Smooth muscle cell (in vitro differentiated cells): Measurements from ENCODE around the gene HADH. TPM values are rescaled to one million over a fixed set of nuclear protein-coding genes. Genes with fewer than 3 reads are reported as not detected.
"Not testable (repeated sequence)": the region's sequence is repeated elsewhere in the genome, so short reads cannot be mapped to it uniquely, and the experiment has no call there.

ENCODE experiments used
- DNase-seq: peaks from one replicate; lab custom pipeline; 2025; ENCODE audit not compliant: unreplicated experiment; lab: John Stamatoyannopoulos, UW
- H2AFZ ChIP-seq: fragments of 200-600 bp; sonication (generic); 2 replicates; pipeline ENCODE4 v1.6.0; 2016; ENCODE audit warnings: antibody characterized with exemption, low read depth, mild to moderate bottlenecking
- H3F3A ChIP-seq: fragments of 200-600 bp; sonication (generic); 2 replicates; pipeline ENCODE4 v1.6.0; 2017; ENCODE audit warnings: antibody characterized with exemption, low read depth
- H3K27ac ChIP-seq: fragments of 200-600 bp; sonication (generic); 2 replicates; pipeline ENCODE4 v1.5.1; 2016; ENCODE audit warnings: low read depth, mild to moderate bottlenecking
- H3K27me3 ChIP-seq: fragments of 200-600 bp; sonication (generic); 2 replicates; pipeline ENCODE4 v1.6.1; 2016; ENCODE audit warnings: low read depth, mild to moderate bottlenecking
- H3K36me3 ChIP-seq: fragments of 200-600 bp; sonication (generic); 2 replicates; pipeline ENCODE4 v1.5.1; 2016; ENCODE audit warnings: low read depth
- H3K4me1 ChIP-seq: fragments of 200-600 bp; sonication (generic); 2 replicates; pipeline ENCODE4 v1.5.1; 2016; ENCODE audit warnings: low read depth
- H3K4me2 ChIP-seq: fragments of 200-600 bp; sonication (generic); 2 replicates; pipeline ENCODE4 v1.6.0; 2016; ENCODE audit warnings: mild to moderate bottlenecking
- H3K4me3 ChIP-seq: fragments of 200-600 bp; sonication (generic); 2 replicates; pipeline ENCODE4 v1.5.1; 2016; ENCODE audit warnings: mild to moderate bottlenecking
- H3K79me2 ChIP-seq: fragments of 200-600 bp; sonication (generic); 2 replicates; pipeline ENCODE4 v1.6.0; 2016; ENCODE audit warnings: low read depth, mild to moderate bottlenecking
- H3K9ac ChIP-seq: fragments of 200-600 bp; sonication (generic); 2 replicates; pipeline ENCODE4 v1.6.0; 2016; ENCODE audit warnings: low read depth
- H3K9me3 ChIP-seq: fragments of 200-600 bp; sonication (generic); replicated peaks from 2 replicates; pipeline ENCODE4 v1.5.1; 2016; ENCODE audit warnings: low read depth
- H4K20me1 ChIP-seq: fragments of 200-600 bp; sonication (generic); 2 replicates; pipeline ENCODE4 v1.6.0; 2016; ENCODE audit warnings: low read depth
- CTCF ChIP-seq: fragments of 200-600 bp; sonication (generic); IDR thresholded peaks from 2 replicates; pipeline ENCODE4 v1.5.1; 2017; ENCODE audit warnings: borderline replicate concordance, mild to moderate bottlenecking, antibody characterized with exemption; ENCODE audit not compliant: insufficient read depth, poor library complexity, severe bottlenecking
- WGBS: methylation state at CpG from one replicate; pipeline ENCODE4 v1.1.7; 2016; ENCODE audit warnings: low lambda C conversion rate; 5-methylcytosine and 5-hydroxymethylcytosine counted together
- polyA plus RNA-seq: library from polyadenylated mRNA; unstranded; fragments of >200 nt; fragmentation: Nextera tagmentation; extraction: Ambion mirVana; gene quantifications from 2 replicates; pipeline ENCODE4 v1.2.1, GENCODE V29; 2016
- total RNA-seq: library from RNA; depleted of rRNA; stranded (reverse); fragments of >200 nt; gene quantifications from 2 replicates; pipeline ENCODE4 v1.2.3, GENCODE V29; 2014

Gene HADH
- total and polyA plus RNA-seq, 2 experiments from 2014 or later: 18.2 to 44.2 TPM

GRCh38 chr4:108047199-108047598 is 57.5 kb downstream of the HADH start:
- H4K20me1 ChIP-seq: no peaks in the 10 kb centered on the region
- 92% methylated on average over 2 of the region's 2 CpGs for WGBS
- no peak overlapping the region for H2AFZ ChIP-seq
- no peaks in the 10 kb centered on the region for H3K36me3 ChIP-seq
- H3K9ac ChIP-seq: no peak overlapping the region
- H3K79me2 ChIP-seq: no peaks in the 10 kb centered on the region
- no peak for TF ChIP-seq CTCF
- H3K27me3 ChIP-seq: no peaks in the 10 kb centered on the region
- no peak overlapping the region for H3K27ac ChIP-seq
- no peak overlapping the region for H3K4me3 ChIP-seq
- DNase-seq: no peak
- no peak overlapping the region for H3K4me2 ChIP-seq
- peaks cover 11% of the 10 kb centered on the region for H3F3A ChIP-seq
- no peaks in the 10 kb centered on the region for H3K9me3 ChIP-seq
- H3K4me1 ChIP-seq: peaks cover 13% of the 10 kb centered on the region

- no peak overlapping the region for H2AFZ ChIP-seq
- no peaks in the 10 kb centered on the region for H3K36me3 ChIP-seq
- peaks cover 11% of the 10 kb centered on the region for H3K4me1 ChIP-seq
- no peaks in the 10 kb centered on the region for H3K27me3 ChIP-seq
- no peak overlapping the region for H3K9ac ChIP-seq
- H3K9me3 ChIP-seq: no peaks in the 10 kb centered on the region
- peaks cover 11% of the 10 kb centered on the region for H3F3A ChIP-seq
- H3K79me2 ChIP-seq: no peaks in the 10 kb centered on the region
- H3K27ac ChIP-seq: no peak overlapping the region
- DNase-seq: no peak
- H3K4me3 ChIP-seq: no peak overlapping the region
- no peak overlapping the region for H3K4me2 ChIP-seq
- H4K20me1 ChIP-seq: no peaks in the 10 kb centered on the region
- no peak for TF ChIP-seq CTCF
- 97% methylated on average over 6 of the region's 6 CpGs for WGBS
Measured at GRCh38 chr4:108048157-108048556, 58.5 kb downstream of the HADH start.

- Histone ChIP-seq H3K9ac (no peak overlapping the region), H3K9me3 (no peaks in the 10 kb centered on the region), H3K4me2 (no peak overlapping the region), H3K4me3 (no peak overlapping the region), H3K79me2 (no peaks in the 10 kb centered on the region), H4K20me1 (no peaks in the 10 kb centered on the region), H2AFZ (no peak overlapping the region), H3F3A (peaks cover 11% of the 10 kb centered on the region), H3K36me3 (no peaks in the 10 kb centered on the region), H3K27me3 (no peaks in the 10 kb centered on the region), H3K27ac (no peak overlapping the region), H3K4me1 (peaks cover 4% of the 10 kb centered on the region)
- TF ChIP-seq CTCF: no peak
- no peak for DNase-seq
- WGBS: 92% methylated on average over 7 of the region's 7 CpGs
Measured at GRCh38 chr4:108048997-108049396, 59.3 kb downstream of the HADH start.

GRCh38 chr4:108049406-108049805 is 59.7 kb downstream of the HADH start:
- Histone ChIP-seq H3K36me3 (no peaks in the 10 kb centered on the region), H3K27me3 (no peaks in the 10 kb centered on the region), H3K4me1 (peaks cover 4% of the 10 kb centered on the region), H3K27ac (no peak overlapping the region), H3K79me2 (no peaks in the 10 kb centered on the region), H3F3A (peaks cover 11% of the 10 kb centered on the region), H3K4me3 (no peak overlapping the region), H3K4me2 (no peak overlapping the region), H3K9ac (no peak overlapping the region), H2AFZ (no peak overlapping the region), H3K9me3 (no peaks in the 10 kb centered on the region), H4K20me1 (no peaks in the 10 kb centered on the region)
- DNase-seq: no peak
- no peak for TF ChIP-seq CTCF
- 97% methylated on average over 5 of the region's 5 CpGs for WGBS

- H3K27me3 ChIP-seq, H3K9ac ChIP-seq, DNase-seq, H3K36me3 ChIP-seq, H3K4me3 ChIP-seq, H3K79me2 ChIP-seq, H3K4me1 ChIP-seq, H4K20me1 ChIP-seq, H3K9me3 ChIP-seq, H2AFZ ChIP-seq: not testable (repeated sequence)
- Histone ChIP-seq H3K27ac (peak overlapping the region; percentile 23), H3F3A (peaks cover 11% of the 10 kb centered on the region), H3K4me2 (peak overlapping the region; percentile 71)
- 84% methylated on average over 10 of the region's 10 CpGs for WGBS
Measured at GRCh38 chr4:108050166-108051111, 60.8 kb downstream of the HADH start.
